Trophoblast cell (in vitro differentiated cells and primary cell): ENCODE results near the gene CDK15.
A peak's percentile ranks its signal among the peaks of the same experiment; 100 is the strongest.

ENCODE experiments used
- DNase-seq, 2 donors: peaks; one replicate each; pipeline ENCODE4 v3.0.0-alpha.2; 2016
- H2AFZ ChIP-seq: 2 replicates; pipeline ENCODE4 v1.6.1; 2013; ENCODE audit warnings: low read length, moderate library complexity, mild to moderate bottlenecking; ENCODE audit not compliant: insufficient read depth, poor library complexity
- H2AK5ac ChIP-seq: 2 replicates; pipeline ENCODE4 v1.6.1; 2013; ENCODE audit warnings: mild to moderate bottlenecking, low read length
- H2BK120ac ChIP-seq: 2 replicates; pipeline ENCODE4 v1.6.1; 2013; ENCODE audit warnings: low read length, mild to moderate bottlenecking, moderate library complexity; ENCODE audit not compliant: insufficient read depth, poor library complexity
- H2BK12ac ChIP-seq: 2 replicates; pipeline ENCODE4 v1.6.1; 2013; ENCODE audit warnings: mild to moderate bottlenecking, low read length, moderate library complexity
- H2BK5ac ChIP-seq: 2 replicates; pipeline ENCODE4 v1.6.1; 2013; ENCODE audit warnings: low read length, low read depth, moderate library complexity, mild to moderate bottlenecking; ENCODE audit not compliant: poor library complexity
- H3K14ac ChIP-seq: 2 replicates; pipeline ENCODE4 v1.6.1; 2013; ENCODE audit warnings: mild to moderate bottlenecking, low read length
- H3K18ac ChIP-seq: 2 replicates; pipeline ENCODE4 v1.6.1; 2013; ENCODE audit warnings: mild to moderate bottlenecking, low read length
- H3K23ac ChIP-seq: 2 replicates; pipeline ENCODE4 v1.6.1; 2013; ENCODE audit warnings: low read length
- H3K27ac ChIP-seq: 2 replicates; pipeline ENCODE4 v1.5.1; 2013; ENCODE audit warnings: low read depth, mild to moderate bottlenecking, inconsistent platforms, low read length, moderate library complexity
- H3K27me3 ChIP-seq: 2 replicates; pipeline ENCODE4 v1.6.1; 2013; ENCODE audit warnings: inconsistent platforms, mild to moderate bottlenecking, low read length, moderate library complexity; ENCODE audit not compliant: insufficient read depth
- H3K36me3 ChIP-seq, 2 experiments: 1 replicate in 1 of 2; 2 replicates in 1 of 2; pipeline ENCODE4 v1.6.1; 2013; ENCODE audit warnings: low read length in 2 of 2, mild to moderate bottlenecking in 2 of 2, moderate library complexity in 1 of 2; ENCODE audit not compliant: insufficient read depth in 2 of 2, control insufficient read depth in 1 of 2
- H3K4ac ChIP-seq: 2 replicates; pipeline ENCODE4 v1.6.1; 2013; ENCODE audit warnings: low read depth, mild to moderate bottlenecking, low read length, moderate library complexity
- H3K4me1 ChIP-seq, 2 experiments: 1 replicate in 1 of 2; 2 replicates in 1 of 2; pipeline ENCODE4 v1.6.1; 2013; ENCODE audit warnings: low read length in 2 of 2, mild to moderate bottlenecking in 2 of 2, moderate library complexity in 1 of 2; ENCODE audit not compliant: insufficient read depth in 2 of 2, control insufficient read depth in 1 of 2
- H3K4me2 ChIP-seq: 2 replicates; pipeline ENCODE4 v1.6.1; 2013; ENCODE audit warnings: inconsistent platforms, mild to moderate bottlenecking, low read length, moderate library complexity
- H3K4me3 ChIP-seq: 2 replicates; pipeline ENCODE4 v1.5.1; 2013; ENCODE audit warnings: mild to moderate bottlenecking, low read depth, low read length, inconsistent platforms
- H3K79me1 ChIP-seq: one replicate; pipeline ENCODE4 v1.6.1; 2013; ENCODE audit warnings: low read length
- H3K79me2 ChIP-seq: 2 replicates; pipeline ENCODE4 v1.6.1; 2013; ENCODE audit warnings: low read length, mild to moderate bottlenecking; ENCODE audit not compliant: control insufficient read depth, insufficient read depth, poor library complexity
- H3K9ac ChIP-seq: 2 replicates; pipeline ENCODE4 v1.6.1; 2013; ENCODE audit warnings: mild to moderate bottlenecking, low read length
- H3K9me3 ChIP-seq: 2 replicates; pipeline ENCODE4 v1.6.1; 2013; ENCODE audit warnings: low read depth, mild to moderate bottlenecking, control low read depth, inconsistent platforms, low read length; ENCODE audit not compliant: insufficient read depth
- H4K12ac ChIP-seq: 2 replicates; pipeline ENCODE4 v1.6.1; 2013; ENCODE audit warnings: low read depth, mild to moderate bottlenecking, low read length, moderate library complexity
- H4K8ac ChIP-seq: 2 replicates; pipeline ENCODE4 v1.6.1; 2013; ENCODE audit warnings: low read depth, mild to moderate bottlenecking, low read length, moderate library complexity
- H4K91ac ChIP-seq: one replicate; pipeline ENCODE4 v1.6.1; 2013; ENCODE audit warnings: low read depth, mild to moderate bottlenecking, low read length, moderate library complexity
- WGBS: extraction: QIAGEN DNeasy Blood & Tissue Kit; methylation state at CpG from one replicate; pipeline ENCODE4 v1.1.7; 2013; ENCODE audit warnings: missing lambda C conversion rate; ENCODE audit not compliant: insufficient read length, insufficient coverage; ENCODE audit errors: extremely low coverage; 5-methylcytosine and 5-hydroxymethylcytosine counted together

The CDK15 gene

GRCh38 chr2:201923436-201924328 is 117.3 kb downstream of the CDK15 start:
- Histone ChIP-seq H3K9ac (no peak overlapping the region), H3K4me2 (no peak overlapping the region), H3K79me1 (no peaks in the 10 kb centered on the region), H3K18ac (no peak overlapping the region), H4K8ac (no peak overlapping the region), H2BK5ac (no peak overlapping the region), H3K36me3 (no peaks in the 10 kb centered on the region), H3K9me3 (no peaks in the 10 kb centered on the region), H4K12ac (no peak overlapping the region), H3K4ac (no peak overlapping the region), H3K14ac (no peak overlapping the region), H2AK5ac (no peak overlapping the region), H3K27me3 (no peaks in the 10 kb centered on the region), H3K4me1 (no peaks in the 10 kb centered on the region), H3K27ac (no peak overlapping the region), H2BK12ac (no peak overlapping the region), H2BK120ac (no peak overlapping the region), H3K4me3 (no peak overlapping the region), H2AFZ (no peak overlapping the region), H3K23ac (no peak overlapping the region), H3K79me2 (no peaks in the 10 kb centered on the region), H4K91ac (no peak overlapping the region)
- WGBS, result no CpG with 5 or more reads among the region's 10 CpGs
- DNase-seq, result no peak

DNA sequence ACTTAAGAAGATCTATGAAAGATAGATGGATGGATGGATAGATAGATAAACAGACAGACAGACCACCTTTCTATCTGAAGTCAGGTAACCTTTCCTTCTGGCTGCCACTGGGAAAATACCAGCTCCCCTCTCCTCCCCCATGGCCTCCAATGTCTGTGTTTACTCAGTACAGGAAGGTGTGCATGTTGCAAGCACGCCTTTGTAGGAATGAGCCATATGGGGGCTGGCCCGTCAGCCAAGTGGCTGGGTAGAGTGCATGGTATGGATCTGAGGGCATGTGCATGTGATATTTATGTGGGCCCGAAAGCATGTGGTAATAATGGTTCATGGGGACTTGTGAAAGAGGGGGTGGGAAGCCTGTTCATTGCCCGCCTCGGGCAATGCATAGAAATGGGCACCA is 118.1 kb downstream of the CDK15 start:
- WGBS, result no CpG with 5 or more reads among the region's 5 CpGs

DNA sequence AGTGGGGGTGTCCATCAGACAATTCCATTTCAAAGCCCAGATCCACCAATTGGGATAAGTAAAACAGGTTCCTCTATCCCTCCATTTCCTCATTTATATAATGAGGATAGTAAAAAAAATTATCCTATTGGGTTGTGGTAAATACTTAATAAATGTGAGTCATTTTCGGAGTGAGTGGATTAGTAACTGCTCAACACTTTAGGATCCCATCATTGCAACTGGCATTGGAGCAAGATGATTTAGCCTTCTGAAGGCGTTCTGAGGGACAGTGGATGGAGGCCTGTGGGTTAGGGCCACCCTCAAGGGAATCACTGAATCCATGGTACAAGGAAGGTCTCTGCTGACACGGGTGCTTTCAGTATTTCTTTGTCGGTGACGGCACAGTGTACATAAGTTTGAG is 118.7 kb downstream of the CDK15 start:
- H3K79me1 ChIP-seq, result no peaks in the 10 kb centered on the region
- H4K91ac ChIP-seq, result no peak overlapping the region
- no peak overlapping the region for H2BK12ac ChIP-seq
- H3K36me3 ChIP-seq, result no peaks in the 10 kb centered on the region
- H3K18ac ChIP-seq, result no peak overlapping the region
- H3K4me2 ChIP-seq, result no peak overlapping the region
- no peak overlapping the region for H2AFZ ChIP-seq
- no peak overlapping the region for H3K4ac ChIP-seq
- no peak overlapping the region for H3K27ac ChIP-seq
- no peak overlapping the region for H3K23ac ChIP-seq
- no peaks in the 10 kb centered on the region for H3K79me2 ChIP-seq
- H4K8ac ChIP-seq, result no peak overlapping the region
- H2BK5ac ChIP-seq, result no peak overlapping the region
- H3K9me3 ChIP-seq, result no peaks in the 10 kb centered on the region
- no peak overlapping the region for H3K9ac ChIP-seq
- no CpG with 5 or more reads among the region's 5 CpGs for WGBS
- H4K12ac ChIP-seq, result no peak overlapping the region
- H2BK120ac ChIP-seq, result no peak overlapping the region
- H3K4me1 ChIP-seq, result no peaks in the 10 kb centered on the region
- no peak overlapping the region for H3K4me3 ChIP-seq
- H2AK5ac ChIP-seq, result no peak overlapping the region
- DNase-seq, result no peak
- H3K27me3 ChIP-seq, result no peaks in the 10 kb centered on the region
- H3K14ac ChIP-seq, result no peak overlapping the region

More for the DNA sequence above, 118.1 kb downstream of the CDK15 start:
- Histone ChIP-seq H2BK120ac (no peak overlapping the region), H2BK5ac (no peak overlapping the region), H3K27ac (no peak overlapping the region), H4K12ac (no peak overlapping the region), H4K8ac (no peak overlapping the region), H4K91ac (no peak overlapping the region), H3K79me2 (no peaks in the 10 kb centered on the region), H3K27me3 (no peaks in the 10 kb centered on the region), H3K4me1 (no peaks in the 10 kb centered on the region), H3K9me3 (no peaks in the 10 kb centered on the region), H3K4me2 (no peak overlapping the region), H3K36me3 (no peaks in the 10 kb centered on the region), H3K23ac (no peak overlapping the region), H3K14ac (no peak overlapping the region), H3K9ac (no peak overlapping the region), H2BK12ac (no peak overlapping the region), H3K18ac (no peak overlapping the region), H3K79me1 (no peaks in the 10 kb centered on the region), H2AFZ (no peak overlapping the region), H3K4me3 (no peak overlapping the region), H3K4ac (no peak overlapping the region), H2AK5ac (no peak overlapping the region)
- DNase-seq, result peak; percentile 16 to 23

DNA sequence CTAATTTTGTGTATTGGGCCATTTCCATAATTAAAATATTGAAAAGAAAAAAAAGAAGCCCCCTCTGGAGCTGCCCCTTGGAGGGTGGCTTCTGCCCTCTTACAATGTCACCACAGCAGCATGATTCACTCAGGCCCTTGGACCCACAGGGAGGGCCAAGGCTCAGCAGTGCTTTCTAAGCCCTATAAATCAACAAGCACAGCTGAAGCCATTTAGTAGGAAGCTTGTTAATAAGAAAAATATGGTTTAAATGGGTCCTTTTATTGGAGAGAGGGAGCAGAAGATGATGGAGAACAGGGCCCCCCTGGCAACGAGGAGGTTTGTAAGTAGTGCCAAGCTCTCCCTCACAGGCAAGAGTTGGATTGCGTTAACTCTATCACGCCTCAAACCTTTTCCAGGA is 119.7 kb downstream of the CDK15 start:
- Histone ChIP-seq H3K4me2 (no peak overlapping the region), H2AFZ (no peak overlapping the region), H4K91ac (no peak overlapping the region), H3K79me1 (no peaks in the 10 kb centered on the region), H3K4me1 (no peaks in the 10 kb centered on the region), H3K9ac (no peak overlapping the region), H3K79me2 (no peaks in the 10 kb centered on the region), H2BK120ac (no peak overlapping the region), H2AK5ac (no peak overlapping the region), H3K4ac (no peak overlapping the region), H3K14ac (no peak overlapping the region), H3K27ac (no peak overlapping the region), H4K12ac (no peak overlapping the region), H2BK12ac (no peak overlapping the region), H3K36me3 (no peaks in the 10 kb centered on the region), H3K18ac (no peak overlapping the region), H2BK5ac (no peak overlapping the region), H3K9me3 (no peaks in the 10 kb centered on the region), H3K4me3 (no peak overlapping the region), H4K8ac (no peak overlapping the region), H3K27me3 (no peaks in the 10 kb centered on the region), H3K23ac (no peak overlapping the region)
- DNase-seq, result no peak
- no CpG with 5 or more reads among the region's 3 CpGs for WGBS
